GM19324 (cell line): Measurements from ENCODE around the gene SCAF1.

Experiments
- ATAC-seq: cut with Tn5 transposase; IDR thresholded peaks from one replicate; pipeline ENCODE4 v1.9.1; 2021; ENCODE audit warnings: mild to moderate bottlenecking, moderate library complexity; ENCODE audit not compliant: unreplicated experiment, low FRiP score

The SCAF1 gene

GRCh38 chr19:49705919-49706318 is 63.9 kb downstream of the SCAF1 start:
- no peak for ATAC-seq
